IMR-90 (cell line): ENCODE results near the gene ATP6AP1. TPM values are rescaled to one million over a fixed set of nuclear protein-coding genes. Genes with fewer than 3 reads are reported as not detected.

Experiments
- ATAC-seq: fragments of 200-7000 bp; cut with Tn5 transposase; 2 replicates; pipeline ENCODE4 v1.9.1; 2020; ENCODE audit warnings: low read depth, mild to moderate bottlenecking, moderate library complexity
- BruUV-seq: library from RNA; stranded (reverse); fragments of 400-500 nt; replicated peaks from 2 replicates; lab custom pipeline; 2021; lab: Mats Ljungman, UMichigan
- CTCF ChIA-PET: fragments of 300-600 bp; formaldehyde crosslinking; extraction: SDS; loops from one replicate; lab custom pipeline; 2021; ENCODE audit warnings: antibody characterized with exemption; lab: Yijun Ruan, JAX
- POLR2A ChIA-PET: fragments of 300-600 bp; sonication (Branson Sonifier 250); formaldehyde crosslinking; loops from one replicate; lab custom pipeline; 2022; ENCODE audit warnings: antibody characterized with exemption; ENCODE audit not compliant: unreplicated experiment; lab: Charles Lee
- DNase-seq: peaks from one replicate; pipeline ENCODE4 v3.0.0; 2013
- H2AFZ ChIP-seq: replicated peaks from 2 replicates; pipeline ENCODE3; 2013; ENCODE audit warnings: low read length, mild to moderate bottlenecking; ENCODE audit not compliant: poor library complexity
- H2AK5ac ChIP-seq: 2 replicates; pipeline ENCODE4 v1.6.1; 2013; ENCODE audit warnings: low read depth, low read length, inconsistent platforms
- H2AK9ac ChIP-seq: replicated peaks from 2 replicates; pipeline ENCODE3; 2013; ENCODE audit warnings: mild to moderate bottlenecking, low read depth, low read length, moderate library complexity; ENCODE audit not compliant: poor library complexity
- H2BK120ac ChIP-seq: 2 replicates; pipeline ENCODE4 v1.6.1; 2013; ENCODE audit warnings: low read depth, low read length, inconsistent platforms
- H2BK15ac ChIP-seq: 3 replicates; pipeline ENCODE4 v1.6.1; 2013; ENCODE audit warnings: low read depth, low read length, inconsistent platforms
- H2BK20ac ChIP-seq: 2 replicates; pipeline ENCODE4 v1.6.1; 2013; ENCODE audit warnings: low read depth, mild to moderate bottlenecking, inconsistent platforms, low read length, moderate library complexity
- H2BK5ac ChIP-seq: 2 replicates; pipeline ENCODE4 v1.6.1; 2013; ENCODE audit warnings: mild to moderate bottlenecking, low read depth, low read length, inconsistent platforms; ENCODE audit not compliant: poor library complexity, severe bottlenecking
- H3K14ac ChIP-seq: replicated peaks from 2 replicates; pipeline ENCODE4 v1.6.1; 2013; ENCODE audit warnings: low read depth, low read length, inconsistent platforms
- H3K18ac ChIP-seq: 2 replicates; pipeline ENCODE4 v1.6.1; 2013; ENCODE audit warnings: low read depth, low read length, control low read depth
- H3K23ac ChIP-seq: 2 replicates; pipeline ENCODE4 v1.6.1; 2013; ENCODE audit warnings: low read depth, low read length, inconsistent platforms
- H3K27ac ChIP-seq: 2 replicates; pipeline ENCODE4 v1.5.1; 2013; ENCODE audit warnings: mild to moderate bottlenecking, control low read depth, low read length; ENCODE audit not compliant: insufficient read depth
- H3K27me3 ChIP-seq: 2 replicates; pipeline ENCODE4 v1.6.1; 2013; ENCODE audit warnings: low read length; ENCODE audit not compliant: control insufficient read depth, insufficient read depth
- H3K36me3 ChIP-seq: 2 replicates; pipeline ENCODE4 v1.6.1; 2013; ENCODE audit warnings: low read length, mixed read lengths; ENCODE audit not compliant: control insufficient read depth, insufficient read depth
- H3K4ac ChIP-seq: 2 replicates; pipeline ENCODE4 v1.6.1; 2013; ENCODE audit warnings: low read depth, low read length, inconsistent platforms
- H3K4me1 ChIP-seq: 2 replicates; pipeline ENCODE4 v1.6.1; 2013; ENCODE audit warnings: low read length, mixed read lengths; ENCODE audit not compliant: control insufficient read depth, insufficient read depth
- H3K4me2 ChIP-seq: 2 replicates; pipeline ENCODE4 v1.6.1; 2013; ENCODE audit warnings: low read depth, mild to moderate bottlenecking, control low read depth, low read length, moderate library complexity
- H3K4me3 ChIP-seq: 2 replicates; pipeline ENCODE4 v1.5.1; 2013; ENCODE audit warnings: low read depth, mild to moderate bottlenecking, control low read depth, low read length, moderate library complexity; ENCODE audit not compliant: insufficient read depth
- H3K56ac ChIP-seq: 2 replicates; pipeline ENCODE4 v1.6.1; 2013; ENCODE audit warnings: low read length, inconsistent platforms; ENCODE audit not compliant: insufficient read depth; ENCODE audit errors: extremely low read depth
- H3K79me1 ChIP-seq, 2 experiments: 2 replicates each; pipeline ENCODE4 v1.6.1; 2013; ENCODE audit warnings: low read length in 2 of 2, inconsistent platforms in 1 of 2, low read depth in 1 of 2
- H3K9ac ChIP-seq: 2 replicates; pipeline ENCODE4 v1.6.1; 2013; ENCODE audit warnings: low read depth, low read length, control low read depth
- H3K9me1 ChIP-seq: 2 replicates; pipeline ENCODE4 v1.6.1; 2013; ENCODE audit warnings: low read length, inconsistent platforms; ENCODE audit not compliant: insufficient read depth
- H3K9me3 ChIP-seq: 2 replicates; pipeline ENCODE4 v1.6.1; 2013; ENCODE audit warnings: low read length; ENCODE audit not compliant: control insufficient read depth, insufficient read depth
- H4K20me1 ChIP-seq: 2 replicates; pipeline ENCODE4 v1.6.1; 2013; ENCODE audit warnings: low read length, inconsistent platforms; ENCODE audit not compliant: insufficient read depth
- H4K5ac ChIP-seq: 2 replicates; pipeline ENCODE4 v1.6.1; 2013; ENCODE audit warnings: mild to moderate bottlenecking, low read depth, low read length, control low read depth
- H4K8ac ChIP-seq, 2 experiments: 2 replicates each; pipeline ENCODE4 v1.6.1; 2013; ENCODE audit warnings: low read depth in 2 of 2, low read length in 2 of 2, control low read depth in 1 of 2, inconsistent platforms in 1 of 2
- H4K91ac ChIP-seq: 2 replicates; pipeline ENCODE4 v1.6.1; 2013; ENCODE audit warnings: low read depth, low read length, inconsistent platforms; ENCODE audit not compliant: insufficient read depth
- BHLHE40 ChIP-seq: fragments of 150-350 bp; IDR thresholded peaks from 2 replicates; pipeline ENCODE4 v1.6.1; 2016; ENCODE audit warnings: mild to moderate bottlenecking, low read depth, low read length
- CEBPB ChIP-seq: IDR thresholded peaks from 2 replicates; pipeline ENCODE4 v1.6.1; 2012; ENCODE audit warnings: low read depth, low read length, improper control_type of control experiment
- CHD1 ChIP-seq: IDR thresholded peaks from 2 replicates; pipeline ENCODE4 v1.6.1; 2012; ENCODE audit warnings: low read depth, low read length, improper control_type of control experiment
- CTCF ChIP-seq: conservative IDR thresholded peaks from 2 replicates; pipeline ENCODE4 v1.5.1; 2012; ENCODE audit warnings: mild to moderate bottlenecking, low read depth, low read length, improper control_type of control experiment
- ELK1 ChIP-seq: fragments of 150-350 bp; IDR thresholded peaks from 2 replicates; pipeline ENCODE4 v1.6.1; 2016; ENCODE audit warnings: low read depth, mild to moderate bottlenecking, low read length, moderate library complexity, borderline replicate concordance
- FOS ChIP-seq: fragments of 150-350 bp; IDR thresholded peaks from 2 replicates; pipeline ENCODE4 v1.6.1; 2016; ENCODE audit warnings: low read depth, low read length
- MAFK ChIP-seq: IDR thresholded peaks from 2 replicates; pipeline ENCODE4 v1.6.1; 2012; ENCODE audit warnings: low read depth, low read length, improper control_type of control experiment
- MAZ ChIP-seq: IDR thresholded peaks from 2 replicates; pipeline ENCODE4 v1.6.1; 2012; ENCODE audit warnings: low read depth, mild to moderate bottlenecking, low read length, improper control_type of control experiment, moderate library complexity, borderline replicate concordance
- MXI1 ChIP-seq: IDR thresholded peaks from 2 replicates; pipeline ENCODE4 v1.6.1; 2012; ENCODE audit warnings: low read depth, mild to moderate bottlenecking, low read length, moderate library complexity, borderline replicate concordance
- NFE2L2 ChIP-seq: fragments of 150-350 bp; IDR thresholded peaks from 2 replicates; pipeline ENCODE4 v1.6.1; 2016; ENCODE audit warnings: low read depth, mild to moderate bottlenecking, low read length
- POLR2A ChIP-seq: IDR thresholded peaks from 2 replicates; pipeline ENCODE4 v1.6.1; 2012; ENCODE audit warnings: mild to moderate bottlenecking, low read depth, low read length
- RAD21 ChIP-seq: IDR thresholded peaks from 2 replicates; pipeline ENCODE4 v1.6.1; 2012; ENCODE audit warnings: low read length, improper control_type of control experiment
- RCOR1 ChIP-seq: IDR thresholded peaks from 2 replicates; pipeline ENCODE4 v1.6.1; 2012; ENCODE audit warnings: mild to moderate bottlenecking, low read length, improper control_type of control experiment; ENCODE audit not compliant: insufficient replicate concordance
- RFX5 ChIP-seq: IDR thresholded peaks from 2 replicates; pipeline ENCODE4 v1.8.0; 2012; ENCODE audit warnings: low read depth, mild to moderate bottlenecking, low read length, moderate library complexity
- SMC3 ChIP-seq: fragments of 150-350 bp; IDR thresholded peaks from 2 replicates; pipeline ENCODE4 v1.6.1; 2016; ENCODE audit warnings: low read depth, mild to moderate bottlenecking, antibody characterized with exemption, low read length, moderate library complexity
- USF2 ChIP-seq: fragments of 150-350 bp; IDR thresholded peaks from 2 replicates; pipeline ENCODE4 v1.6.1; 2017; ENCODE audit warnings: mild to moderate bottlenecking, antibody characterized with exemption, low read length, low read depth
- WGBS, 2 experiments: methylation state at CpG; one replicate each; pipeline versions ENCODE4 v1.1.5 to v1.1.7; 2013; ENCODE audit warnings: missing lambda C conversion rate in 2 of 2; ENCODE audit not compliant: insufficient read length in 1 of 2; ENCODE audit errors: extremely low coverage in 2 of 2; 5-methylcytosine and 5-hydroxymethylcytosine counted together
- dilution Hi-C: fragments of 300-500 bp; cut with HindIII; formaldehyde crosslinking; loops from one replicate; pipeline ENCODE4 v1.14.3; 2018; ENCODE audit warnings: low sequenced_read_pairs; ENCODE audit not compliant: unreplicated experiment
- in situ Hi-C: fragments of 300-500 bp; cut with MboI; formaldehyde crosslinking; loops from 3 replicates; pipeline ENCODE4 v1.14.3; 2019; ENCODE audit warnings: low sequenced_read_pairs, inconsistent platforms, mixed read lengths
- intact Hi-C: fragments of 100-400 bp; cut with micrococcal nuclease; formaldehyde crosslinking; loops from 2 replicates; pipeline ENCODE4 v1.10.0; 2022
- polyA plus RNA-seq, 3 experiments: library from polyadenylated mRNA; depleted of rRNA; stranded (reverse); fragments of >200 nt; gene quantifications; 2 replicates each; pipeline ENCODE4 v1.2.3, GENCODE V29; 2012; ENCODE audit warnings: low replicate concordance in 1 of 3
- total RNA-seq: library from RNA; depleted of rRNA; stranded (reverse); fragments of >200 nt; gene quantifications from 2 replicates; pipeline ENCODE4 v1.2.3, GENCODE V29; 2012

ATP6AP1 gene
- total and polyA plus RNA-seq, 2 of the 4 experiments (the other 2 are of a cell fraction), result 13.8 to 96.7 TPM

- H3K9me3 ChIP-seq, result no peaks in the 10 kb centered on the region
- ATAC-seq, result no peak
- H2AFZ ChIP-seq, result no peak overlapping the region
- intact Hi-C loops, result no loop called here
- H3K14ac ChIP-seq, result no peak overlapping the region
- H4K20me1 ChIP-seq, result peaks cover 17% of the 10 kb centered on the region
- no peak overlapping the region for H3K4me3 ChIP-seq
- H3K56ac ChIP-seq, result no peak overlapping the region
- no peak overlapping the region for H4K5ac ChIP-seq
- CTCF ChIA-PET, result interaction anchor here (1.6 kb wide), 1 partner anchor 10 kb away, joined by 4 read pairs; no protein-coding TSS in a partner anchor
- no peak overlapping the region for H2AK5ac ChIP-seq
- no peaks in the 10 kb centered on the region for H3K27me3 ChIP-seq
- H4K8ac ChIP-seq, result no peak overlapping the region
- H2BK120ac ChIP-seq, result no peak overlapping the region
- no peak for DNase-seq
- POLR2A ChIA-PET, result interaction anchor here (1.3 kb wide), 1 partner anchor 9 kb away, joined by 4 read pairs; no protein-coding TSS in a partner anchor
- peaks cover 0 to 19% of the 10 kb centered on the region in 2 experiments; a peak in 2 of 4 replicates for H3K79me1 ChIP-seq
- dilution Hi-C loops, result no loop called here
- no peak for TF ChIP-seq RAD21
- no peak for TF ChIP-seq CHD1
- TF ChIP-seq MAZ, result no peak
- TF ChIP-seq POLR2A, result no peak
- no peak for TF ChIP-seq ELK1
- TF ChIP-seq CTCF, result no peak
- no peak for TF ChIP-seq RCOR1
- TF ChIP-seq NFE2L2, result no peak
- TF ChIP-seq RFX5, result no peak
- no peak for TF ChIP-seq FOS
- TF ChIP-seq USF2, result no peak
- no peak for TF ChIP-seq MXI1
- TF ChIP-seq MAFK, result no peak
- TF ChIP-seq SMC3, result no peak
- TF ChIP-seq CEBPB, result no peak
- no peak for TF ChIP-seq BHLHE40
- H2AK9ac ChIP-seq, result peak overlapping the region; percentile 78
- H3K4me1 ChIP-seq, result peaks cover 2% of the 10 kb centered on the region; the same call in 1 of the 2 replicates
- peaks cover 11% of the 10 kb centered on the region; the same call in 1 of the 2 replicates for H3K36me3 ChIP-seq
- in situ Hi-C loops, result no loop called here
- no peak overlapping the region for H3K4ac ChIP-seq
- no peak overlapping the region for H3K9ac ChIP-seq
- no peak overlapping the region for H3K23ac ChIP-seq
- no peaks in the 10 kb centered on the region for H3K9me1 ChIP-seq
- H3K18ac ChIP-seq, result no peak overlapping the region
- H3K4me2 ChIP-seq, result no peak overlapping the region
- WGBS, 2 experiments, result 70% methylated on average over 2 of the region's 11 CpGs; no CpG with 5 or more reads in 1 of the 2 experiments
- BruUV-seq, result no TSS peak
- H2BK5ac ChIP-seq, result no peak overlapping the region
- H4K91ac ChIP-seq, result no peak overlapping the region
- H2BK15ac ChIP-seq, result no peak overlapping the region
- no peak overlapping the region for H3K27ac ChIP-seq
- H2BK20ac ChIP-seq, result no peak overlapping the region
Measured at GRCh38 chrX:154382483-154383069, 45.9 kb upstream of the ATP6AP1 start.
